ENCODE measurements around the gene DSC3. TPM values are rescaled to one million over a fixed set of nuclear protein-coding genes. Genes with fewer than 3 reads are reported as not detected.
"Not testable (repeated sequence)": the region's sequence is repeated elsewhere in the genome, so short reads cannot be mapped to it uniquely, and the experiment has no call there.

DSC3 gene
- total RNA-seq, 1 experiment from 2014 or later: 0.03 TPM

- DNase-seq (ENCODE audit: low read depth, low spot score): no peak
- in situ Hi-C loops (cut with HindIII; ENCODE audit: low pct_unique_long_range_greater_than_20kb, low sequenced_read_pairs): no loop called here
Measured at GRCh38 chr18:31045599-31045998, 3.1 kb upstream of the DSC3 start.

- in situ Hi-C loops (cut with HindIII; ENCODE audit: low pct_unique_long_range_greater_than_20kb, low sequenced_read_pairs): no loop called here
- DNase-seq (ENCODE audit: low read depth, low spot score): no peak
Measured at GRCh38 chr18:31044926-31045325, 2.4 kb upstream of the DSC3 start.

DNA sequence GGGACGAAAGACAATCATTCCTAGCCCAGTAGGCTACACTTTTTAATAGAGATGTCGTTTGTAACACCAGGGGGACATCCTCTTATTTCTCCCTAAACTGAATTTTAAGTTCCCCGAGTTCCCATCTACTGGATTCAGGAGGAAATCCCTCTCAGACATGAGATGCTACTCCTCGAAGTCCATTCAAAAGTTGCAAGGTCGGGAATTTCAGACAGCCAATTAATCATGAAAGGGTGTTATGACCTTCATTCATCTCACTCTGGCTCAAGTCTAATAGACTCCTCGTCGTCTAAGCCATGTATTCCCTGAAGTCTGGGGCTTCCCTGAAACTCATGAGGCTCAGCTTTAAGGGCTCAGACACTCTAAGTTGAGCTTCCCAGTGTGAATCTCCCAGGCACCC is 1.2 kb upstream of the DSC3 start:
- no peak for DNase-seq (ENCODE audit: low read depth, low spot score)
- in situ Hi-C loops (cut with HindIII; ENCODE audit: low pct_unique_long_range_greater_than_20kb, low sequenced_read_pairs): no loop called here

- in situ Hi-C loops (cut with HindIII; ENCODE audit: low pct_unique_long_range_greater_than_20kb, low sequenced_read_pairs): no loop called here
- DNase-seq (ENCODE audit: low read depth, low spot score): no peak
Measured at GRCh38 chr18:31042084-31042405, 497 bp downstream of the DSC3 start.

DNA sequence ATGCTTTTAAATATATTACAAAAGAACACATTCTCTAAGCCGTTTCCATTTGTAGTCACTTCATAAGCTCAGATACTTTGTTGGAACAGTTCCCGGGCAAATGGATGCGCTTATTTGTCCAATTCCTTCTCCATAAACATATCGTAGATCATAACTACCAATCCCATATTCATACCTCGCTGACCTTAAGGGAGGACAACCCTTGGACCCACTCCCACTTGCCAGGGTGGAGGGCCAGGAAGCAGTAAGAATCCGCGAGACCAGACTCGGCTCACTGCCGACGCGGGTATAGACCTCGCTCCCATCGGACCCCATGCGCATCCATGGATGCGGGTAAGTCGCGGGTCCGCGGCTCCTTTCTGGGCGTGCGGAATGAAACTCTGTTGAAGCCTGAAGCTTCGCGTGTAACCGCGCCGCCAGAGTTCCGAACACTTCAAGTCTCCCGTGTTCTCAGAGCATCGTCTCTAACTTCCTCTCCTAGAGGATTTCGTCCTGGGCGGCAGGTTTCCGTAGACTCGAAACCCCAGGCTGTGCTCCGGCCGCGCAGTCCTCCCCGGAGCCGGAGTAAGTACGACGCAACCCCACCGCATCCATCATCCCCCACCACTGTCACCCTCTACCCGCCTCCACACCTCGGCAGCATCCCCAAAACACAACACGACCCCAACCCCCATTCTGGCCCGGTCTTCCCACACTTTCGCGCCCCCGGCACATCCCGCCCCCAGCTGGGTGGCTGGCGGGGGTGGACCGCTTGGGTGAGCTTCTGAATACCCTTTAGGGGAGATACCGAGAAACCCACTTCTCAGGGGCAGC is 1.1 kb downstream of the DSC3 start:
- no peak for DNase-seq (ENCODE audit: low read depth, low spot score)
- in situ Hi-C loops (cut with HindIII; ENCODE audit: low pct_unique_long_range_greater_than_20kb, low sequenced_read_pairs): no loop called here

- DNase-seq (ENCODE audit: low read depth, low spot score): no peak
- in situ Hi-C loops (cut with HindIII; ENCODE audit: low pct_unique_long_range_greater_than_20kb, low sequenced_read_pairs): no loop called here
Measured at GRCh38 chr18:31040686-31041270, 1.8 kb downstream of the DSC3 start.

DNA sequence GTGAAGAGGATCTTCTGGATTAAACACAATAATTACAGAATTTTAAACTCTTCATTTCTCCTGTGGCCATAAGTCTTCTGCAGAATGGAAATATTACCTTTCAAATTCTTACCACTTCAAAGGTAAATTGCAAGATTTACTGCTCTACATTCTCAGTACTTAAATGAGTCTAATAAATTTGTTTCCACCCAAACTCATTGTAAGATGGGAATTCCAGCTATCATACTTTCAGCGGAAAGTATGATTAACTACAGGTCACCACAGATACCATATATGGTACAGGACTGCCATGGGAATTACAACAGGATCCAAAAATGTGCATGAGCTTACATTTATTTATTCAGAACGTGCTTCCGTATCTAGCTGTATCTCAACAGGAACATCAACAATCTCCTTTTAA is 3.1 kb downstream of the DSC3 start:
- no peak for DNase-seq (ENCODE audit: low read depth, low spot score)
- in situ Hi-C loops (cut with HindIII; ENCODE audit: low pct_unique_long_range_greater_than_20kb, low sequenced_read_pairs): no loop called here

DNA sequence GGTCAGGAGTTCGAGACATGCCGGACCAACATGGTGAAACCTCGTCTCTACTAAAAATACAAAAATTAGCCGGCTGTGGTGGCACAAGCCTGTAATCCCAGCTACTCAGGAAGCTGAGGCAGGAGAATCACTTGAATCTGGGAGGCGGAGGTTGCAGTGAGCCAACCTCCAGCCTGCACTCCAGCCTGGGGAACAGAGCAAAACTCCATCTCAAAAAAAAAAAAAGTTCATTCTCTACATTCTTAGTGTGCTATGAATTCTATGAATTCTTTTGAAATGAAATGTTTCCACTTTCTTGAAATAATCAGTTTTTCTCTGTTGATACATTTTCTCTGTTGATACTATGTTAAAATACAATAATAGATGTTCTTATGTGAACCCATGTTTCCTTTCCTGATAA is 4.9 kb downstream of the DSC3 start:
- in situ Hi-C loops (cut with HindIII; ENCODE audit: low pct_unique_long_range_greater_than_20kb, low sequenced_read_pairs); DNase-seq (ENCODE audit: low read depth, low spot score): not testable (repeated sequence)

GRCh38 chr18:31034541-31034940 is 8.0 kb downstream of the DSC3 start:
- in situ Hi-C loops (cut with HindIII; ENCODE audit: low pct_unique_long_range_greater_than_20kb, low sequenced_read_pairs): no loop called here
- DNase-seq (ENCODE audit: low read depth, low spot score): no peak

DNA sequence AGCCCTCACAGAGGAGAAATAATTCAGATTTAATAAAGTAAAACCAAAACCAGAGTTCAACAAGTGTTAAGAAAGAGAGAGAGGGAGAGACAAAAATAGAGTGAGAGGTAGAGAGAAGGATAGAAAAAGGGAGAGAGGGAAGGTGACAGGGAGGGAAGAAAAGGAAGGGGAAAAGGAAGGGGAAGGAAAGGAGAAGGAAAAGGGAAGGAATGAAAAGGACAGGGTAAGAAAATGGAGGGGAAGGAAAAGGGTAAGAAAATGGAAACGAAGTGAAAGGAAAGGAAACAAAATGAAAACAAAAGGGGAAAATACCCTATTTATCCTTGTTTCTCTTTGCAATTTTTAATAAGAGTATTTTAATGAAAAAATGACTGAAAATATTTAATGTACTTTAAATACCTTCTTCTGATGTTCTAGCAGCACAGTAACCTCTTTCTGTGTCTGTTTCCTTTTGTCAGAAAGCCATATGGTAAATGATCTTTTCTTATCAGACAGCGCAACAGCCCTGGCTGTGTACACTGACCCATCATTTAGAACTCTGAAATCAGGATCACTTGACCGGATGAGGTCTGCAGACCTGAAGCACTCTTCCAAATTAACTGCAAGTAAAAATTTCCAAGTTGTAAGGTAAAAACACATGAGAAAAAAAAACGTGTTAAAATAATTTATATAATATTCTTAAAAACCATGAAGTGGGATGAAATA is 11.8 kb downstream of the DSC3 start:
- no peak for DNase-seq (ENCODE audit: low read depth, low spot score)
- in situ Hi-C loops (cut with HindIII; ENCODE audit: low pct_unique_long_range_greater_than_20kb, low sequenced_read_pairs): no loop called here

- DNase-seq (ENCODE audit: low read depth, low spot score): no peak
- in situ Hi-C loops (cut with HindIII; ENCODE audit: low pct_unique_long_range_greater_than_20kb, low sequenced_read_pairs): no loop called here
Measured at GRCh38 chr18:31015715-31016434, 26.7 kb downstream of the DSC3 start.

DNA sequence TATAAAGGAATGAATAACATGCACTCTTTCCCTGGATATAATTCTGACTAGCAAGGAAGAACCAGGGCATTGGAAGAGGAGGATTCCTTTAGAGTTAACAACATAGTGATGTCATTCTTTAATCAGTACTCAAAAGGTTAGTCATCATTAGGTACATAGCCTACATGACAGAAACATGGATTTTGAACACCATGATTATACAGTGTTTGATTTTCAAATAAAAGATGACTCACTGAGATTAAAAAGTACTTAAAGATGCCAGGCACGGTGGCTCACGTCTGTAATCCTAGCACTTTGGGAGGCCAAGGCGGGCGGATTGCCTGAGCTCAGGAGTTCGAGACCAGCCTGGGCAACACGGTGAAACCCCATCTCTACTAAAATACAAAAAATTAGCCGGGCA is 31.1 kb downstream of the DSC3 start:
- DNase-seq (ENCODE audit: low read depth, low spot score); in situ Hi-C loops (cut with HindIII; ENCODE audit: low pct_unique_long_range_greater_than_20kb, low sequenced_read_pairs): not testable (repeated sequence)

DNA sequence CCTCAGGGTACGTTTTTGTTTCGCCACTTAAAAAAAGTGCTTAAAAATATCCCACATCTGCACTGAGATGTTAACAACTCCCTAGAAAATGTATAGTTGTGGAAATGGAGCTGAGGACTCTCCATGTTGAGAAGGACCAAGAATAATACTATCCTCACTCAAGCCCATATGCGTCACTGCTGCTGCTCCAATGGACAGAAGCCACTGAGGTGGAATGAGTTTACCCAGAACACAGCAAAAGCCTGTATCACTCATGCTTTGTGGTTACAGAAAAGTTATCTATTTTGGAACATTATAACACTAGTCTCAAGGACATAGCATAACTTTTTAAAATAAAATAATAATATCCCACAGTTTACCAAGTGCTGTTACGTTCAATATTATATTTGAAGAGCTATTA is 31.9 kb downstream of the DSC3 start:
- in situ Hi-C loops (cut with HindIII; ENCODE audit: low pct_unique_long_range_greater_than_20kb, low sequenced_read_pairs): no loop called here
- no peak for DNase-seq (ENCODE audit: low read depth, low spot score)

DNA sequence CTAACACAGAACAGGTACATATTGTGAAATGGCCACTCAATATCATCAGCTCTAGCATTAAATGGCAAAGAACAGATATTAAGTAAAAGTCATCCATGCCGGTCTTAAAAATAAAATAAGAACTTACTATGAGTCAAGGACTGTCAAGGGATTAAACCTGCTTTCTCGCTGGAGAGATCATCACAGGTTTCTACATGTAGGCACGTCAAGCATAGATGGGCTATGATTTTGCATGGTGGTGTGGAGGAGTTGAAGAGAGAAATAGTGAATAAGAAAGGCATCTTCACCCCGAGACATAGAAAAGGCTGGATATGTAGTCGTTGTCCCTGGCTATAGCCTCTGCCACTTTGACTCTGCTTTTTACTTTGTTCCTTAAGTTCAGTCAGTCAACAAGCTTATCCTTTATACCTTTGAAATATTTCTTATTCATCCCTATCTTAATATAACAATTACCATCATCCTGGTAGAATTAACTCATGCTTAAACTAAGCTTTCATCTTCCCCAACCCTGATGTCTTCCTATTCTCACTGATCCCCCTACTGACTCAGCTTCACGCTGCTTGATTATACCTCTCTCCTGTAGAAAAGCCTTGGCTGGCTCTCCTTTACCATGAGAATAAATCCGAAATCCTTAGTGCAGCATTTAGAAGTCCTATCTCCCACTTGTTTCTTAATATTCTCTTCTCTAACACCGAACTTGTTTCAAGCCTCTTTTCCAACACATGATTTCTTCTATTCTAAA is 42.5 kb downstream of the DSC3 start:
- no peak for DNase-seq (ENCODE audit: low read depth, low spot score)
- in situ Hi-C loops (cut with HindIII; ENCODE audit: low pct_unique_long_range_greater_than_20kb, low sequenced_read_pairs): no loop called here

GRCh38 chr18:30999186-30999585 is 43.4 kb downstream of the DSC3 start:
- DNase-seq (ENCODE audit: low read depth, low spot score): peak; percentile 20
- in situ Hi-C loops (cut with HindIII; ENCODE audit: low pct_unique_long_range_greater_than_20kb, low sequenced_read_pairs): no loop called here

GRCh38 chr18:30997223-30997622 is 45.3 kb downstream of the DSC3 start:
- in situ Hi-C loops (cut with HindIII; ENCODE audit: low pct_unique_long_range_greater_than_20kb, low sequenced_read_pairs): no loop called here
- DNase-seq (ENCODE audit: low read depth, low spot score): no peak

GRCh38 chr18:30992231-30992630 is 50.3 kb downstream of the DSC3 start:
- in situ Hi-C loops (cut with HindIII; ENCODE audit: low pct_unique_long_range_greater_than_20kb, low sequenced_read_pairs): no loop called here
- DNase-seq (ENCODE audit: low read depth, low spot score): no peak

DNA sequence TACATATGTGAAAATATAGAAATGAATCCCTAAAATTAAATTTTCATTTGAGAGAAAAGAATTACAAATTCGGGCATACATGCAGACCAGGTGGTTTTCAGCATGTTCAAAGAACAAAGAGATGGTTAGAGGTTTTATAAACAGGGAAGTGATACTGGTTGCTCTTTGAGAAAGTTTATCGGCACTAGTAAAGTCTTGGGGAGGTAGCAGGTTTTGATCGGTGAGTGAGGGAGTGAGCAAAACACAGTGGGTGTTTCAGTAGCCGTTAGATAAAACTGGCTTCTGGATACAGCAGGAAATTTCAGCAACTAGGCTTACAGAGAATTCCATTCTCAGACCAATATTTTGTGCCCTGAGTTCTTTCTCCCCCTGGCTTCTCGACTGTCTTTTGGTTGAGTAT is 51.1 kb downstream of the DSC3 start:
- DNase-seq (ENCODE audit: low read depth, low spot score): no peak
- in situ Hi-C loops (cut with HindIII; ENCODE audit: low pct_unique_long_range_greater_than_20kb, low sequenced_read_pairs): no loop called here

All from SK-MEL-5 (cell line).